ENCODE measurements around the gene INPP5A. TPM values are rescaled to one million over a fixed set of nuclear protein-coding genes. Genes with fewer than 3 reads are reported as not detected.

INPP5A gene
- total and polyA plus RNA-seq, 2 donors (not counting 1 experiment from before 2014, with no cell fraction given) = 9.3 to 87.8 TPM

DNA sequence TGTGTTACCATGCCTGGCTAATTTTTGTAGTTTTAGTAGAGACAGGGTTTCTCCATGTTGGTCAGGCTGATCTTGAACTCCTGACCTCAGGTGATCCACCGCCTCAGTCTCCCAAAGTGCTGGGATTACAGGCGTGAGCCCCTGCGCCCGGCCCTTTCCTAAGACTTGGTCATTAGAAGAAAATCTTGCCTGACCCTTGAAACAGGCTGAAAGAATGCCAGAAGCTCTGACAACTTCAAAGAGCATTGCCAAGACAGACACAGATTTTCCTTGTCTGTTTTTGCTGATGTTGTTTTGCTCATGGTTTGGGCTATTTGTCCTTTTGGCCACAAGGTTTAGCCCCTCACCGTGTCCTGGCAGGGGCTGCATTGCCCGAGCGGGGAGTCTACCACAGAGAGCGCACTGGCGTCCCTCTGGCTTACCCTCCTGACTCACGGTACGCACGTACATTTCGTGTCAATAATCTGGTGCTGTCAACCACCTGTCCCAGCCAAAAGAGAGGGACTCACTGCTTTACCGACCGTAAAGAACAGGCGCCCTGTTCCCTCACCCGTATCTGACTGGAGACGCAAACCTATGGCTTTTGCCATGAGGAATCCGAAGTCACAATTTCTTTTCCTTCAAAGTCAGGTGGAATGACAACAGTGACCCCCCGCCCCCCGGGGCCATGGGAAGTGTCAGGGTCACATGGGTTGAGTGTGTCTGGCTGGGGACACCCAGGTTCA lies 10.1 kb upstream of the INPP5A start:
- no peaks in the 10 kb centered on the region for H3K79me2 ChIP-seq (ENCODE audit: control insufficient read depth, insufficient read depth, low read length)
- no peak overlapping the region for H2AFZ ChIP-seq (ENCODE audit: insufficient read depth, low read depth, low read length, poor library complexity, severe bottlenecking)
- ChIA-PET POLR2A (no interaction called here), CTCF (no interaction called here)
- peaks cover 5% of the 10 kb centered on the region for H3K9me3 Mint-ChIP-seq (ENCODE audit: insufficient read depth)
- H4K20me1 ChIP-seq (ENCODE audit: control insufficient read depth, insufficient read depth, low read length, poor library complexity, severe bottlenecking) = no peaks in the 10 kb centered on the region
- H3K27me3 ChIP-seq (replicated peaks in 1 of 4; ENCODE audit: control extremely low read depth in 1 of 4, control insufficient read depth in 3 of 4, insufficient read depth in 4 of 4, low read length in 3 of 4) = peaks cover 0 to 7% (median 2%) of the 10 kb centered on the region in 4 experiments
- H3K4me2 ChIP-seq (replicated peaks; ENCODE audit: low read depth, low read length, poor library complexity, severe bottlenecking) = no peak overlapping the region
- H3K27ac ChIP-seq (ENCODE audit: low read length in 2 of 2) = no peak overlapping the region
- intact Hi-C loops (cut with micrococcal nuclease) = no loop called here
- H3K4me1 Mint-ChIP-seq = no peaks in the 10 kb centered on the region
- H3K9me3 ChIP-seq (ENCODE audit: control extremely low read depth in 1 of 3, control insufficient read depth in 2 of 3, insufficient read depth in 1 of 3, low read length in 2 of 3) = peaks cover 2 to 17% (median 9%) of the 10 kb centered on the region in 3 donors
- H3K4me1 ChIP-seq (ENCODE audit: control insufficient read depth in 2 of 2, insufficient read depth in 2 of 2, low read length in 2 of 2) = no peaks in the 10 kb centered on the region
- ATAC-seq (ENCODE audit: low read depth) (no peak), DNase-seq (no peak)
- 77% methylated on average over 21 of the region's 21 CpGs for WGBS (ENCODE audit: insufficient coverage)
- H3K9ac ChIP-seq (ENCODE audit: low read length) = no peak overlapping the region
- no peak for TF ChIP-seq EZH2 (IDR thresholded peaks at IDR 0.05; ENCODE audit: borderline replicate concordance, insufficient read depth, low read depth, low read length, poor library complexity, severe bottlenecking)
- TF ChIP-seq, protein P1, sequence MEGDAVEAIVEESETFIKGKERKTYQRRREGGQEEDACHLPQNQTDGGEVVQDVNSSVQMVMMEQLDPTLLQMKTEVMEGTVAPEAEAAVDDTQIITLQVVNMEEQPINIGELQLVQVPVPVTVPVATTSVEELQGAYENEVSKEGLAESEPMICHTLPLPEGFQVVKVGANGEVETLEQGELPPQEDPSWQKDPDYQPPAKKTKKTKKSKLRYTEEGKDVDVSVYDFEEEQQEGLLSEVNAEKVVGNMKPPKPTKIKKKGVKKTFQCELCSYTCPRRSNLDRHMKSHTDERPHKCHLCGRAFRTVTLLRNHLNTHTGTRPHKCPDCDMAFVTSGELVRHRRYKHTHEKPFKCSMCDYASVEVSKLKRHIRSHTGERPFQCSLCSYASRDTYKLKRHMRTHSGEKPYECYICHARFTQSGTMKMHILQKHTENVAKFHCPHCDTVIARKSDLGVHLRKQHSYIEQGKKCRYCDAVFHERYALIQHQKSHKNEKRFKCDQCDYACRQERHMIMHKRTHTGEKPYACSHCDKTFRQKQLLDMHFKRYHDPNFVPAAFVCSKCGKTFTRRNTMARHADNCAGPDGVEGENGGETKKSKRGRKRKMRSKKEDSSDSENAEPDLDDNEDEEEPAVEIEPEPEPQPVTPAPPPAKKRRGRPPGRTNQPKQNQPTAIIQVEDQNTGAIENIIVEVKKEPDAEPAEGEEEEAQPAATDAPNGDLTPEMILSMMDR (IDR thresholded peaks at IDR 0.05) = no peak
- peaks cover 23% of the 10 kb centered on the region for H3K27me3 Mint-ChIP-seq
- no peak overlapping the region for H3K4me3 ChIP-seq (ENCODE audit: control extremely low read depth in 1 of 5, extremely low read depth in 1 of 5, insufficient read depth in 1 of 5, low read depth in 2 of 5, low read length in 4 of 5)
- no peak overlapping the region for H3K4me3 Mint-ChIP-seq
- H3K36me3 ChIP-seq (replicated peaks in 1 of 2; ENCODE audit: control extremely low read depth in 1 of 2, control insufficient read depth in 1 of 2, extremely low read depth in 1 of 2, insufficient read depth in 2 of 2, low read length in 1 of 2) = no peaks in the 10 kb centered on the region
- no peak overlapping the region for H3K27ac Mint-ChIP-seq

DNA sequence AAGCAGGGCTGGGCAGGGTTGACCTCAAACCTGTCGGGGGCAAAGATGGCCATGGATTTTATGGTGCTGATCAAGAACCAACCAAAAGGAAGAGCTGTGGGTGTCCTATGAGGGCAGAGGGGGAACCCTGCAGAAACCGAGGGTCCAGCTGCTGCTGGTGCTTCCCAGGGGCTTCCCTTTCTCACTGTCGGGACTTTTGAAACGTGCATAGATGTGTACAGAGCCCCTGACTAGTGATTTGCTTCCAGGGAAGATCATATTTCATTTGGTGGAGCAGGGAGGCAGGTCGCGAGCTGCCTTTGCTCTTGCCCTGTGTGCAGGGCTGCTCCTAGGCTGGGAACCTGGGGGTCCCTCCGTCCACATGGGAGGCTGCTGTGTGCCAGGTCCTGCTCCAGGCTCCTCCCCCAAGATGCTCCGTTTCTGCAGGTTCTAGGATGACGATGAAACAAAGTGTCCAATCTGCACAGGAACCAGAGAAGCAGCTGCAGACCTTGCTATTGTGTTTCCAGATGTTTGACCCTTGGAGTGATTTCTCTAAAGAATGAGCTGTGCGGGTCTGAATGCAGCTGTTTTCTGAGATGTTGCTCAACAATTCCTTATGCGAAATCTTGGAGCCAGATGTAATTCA lies 9.4 kb upstream of the INPP5A start:
- H3K27me3 Mint-ChIP-seq = peaks cover 23% of the 10 kb centered on the region
- CTCF ChIA-PET = no interaction called here

More for the DNA sequence above, 9.4 kb upstream of the INPP5A start:
- H3K79me2 ChIP-seq (ENCODE audit: control insufficient read depth, insufficient read depth, low read length) = no peaks in the 10 kb centered on the region
- H3K27ac Mint-ChIP-seq = no peak overlapping the region
- intact Hi-C loops (cut with micrococcal nuclease) = no loop called here
- no peaks in the 10 kb centered on the region for H3K36me3 ChIP-seq (replicated peaks in 1 of 2; ENCODE audit: control extremely low read depth in 1 of 2, control insufficient read depth in 1 of 2, extremely low read depth in 1 of 2, insufficient read depth in 2 of 2, low read length in 1 of 2)
- no peak overlapping the region for H2AFZ ChIP-seq (ENCODE audit: insufficient read depth, low read depth, low read length, poor library complexity, severe bottlenecking)
- no peak for ATAC-seq (ENCODE audit: low read depth)
- WGBS (ENCODE audit: insufficient coverage) = 65% methylated on average over 11 of the region's 11 CpGs
- H3K27me3 ChIP-seq (replicated peaks in 1 of 4; ENCODE audit: control extremely low read depth in 1 of 4, control insufficient read depth in 3 of 4, insufficient read depth in 4 of 4, low read length in 3 of 4) = peaks cover 0 to 7% (median 2%) of the 10 kb centered on the region in 4 experiments
- DNase-seq = no peak
- peaks cover 2 to 17% (median 10%) of the 10 kb centered on the region in 3 donors for H3K9me3 ChIP-seq (ENCODE audit: control extremely low read depth in 1 of 3, control insufficient read depth in 2 of 3, insufficient read depth in 1 of 3, low read length in 2 of 3)
- TF ChIP-seq, protein P1 (IDR thresholded peaks at IDR 0.05) = no peak
- no peak for TF ChIP-seq EZH2 (IDR thresholded peaks at IDR 0.05; ENCODE audit: borderline replicate concordance, insufficient read depth, low read depth, low read length, poor library complexity, severe bottlenecking)
- no peak overlapping the region for H3K4me2 ChIP-seq (replicated peaks; ENCODE audit: low read depth, low read length, poor library complexity, severe bottlenecking)
- no peaks in the 10 kb centered on the region for H3K4me1 Mint-ChIP-seq
- no peaks in the 10 kb centered on the region for H3K4me1 ChIP-seq (ENCODE audit: control insufficient read depth in 2 of 2, insufficient read depth in 2 of 2, low read length in 2 of 2)
- H3K9me3 Mint-ChIP-seq (ENCODE audit: insufficient read depth) = peaks cover 5% of the 10 kb centered on the region
- H4K20me1 ChIP-seq (ENCODE audit: control insufficient read depth, insufficient read depth, low read length, poor library complexity, severe bottlenecking) = no peaks in the 10 kb centered on the region
- H3K4me3 Mint-ChIP-seq = no peak overlapping the region
- H3K27ac ChIP-seq (ENCODE audit: low read length in 2 of 2) = no peak overlapping the region
- no peak overlapping the region for H3K9ac ChIP-seq (ENCODE audit: low read length)
- POLR2A ChIA-PET = no interaction called here
- H3K4me3 ChIP-seq (ENCODE audit: control extremely low read depth in 1 of 5, extremely low read depth in 1 of 5, insufficient read depth in 1 of 5, low read depth in 2 of 5, low read length in 4 of 5) = no peak overlapping the region
